GM19023 (cell line): Measurements from ENCODE around the gene HNRNPA1L2.
"Not testable (repeated sequence)": the region's sequence is repeated elsewhere in the genome, so short reads cannot be mapped to it uniquely, and the experiment has no call there.

Source experiments
- ATAC-seq: cut with Tn5 transposase; IDR thresholded peaks from one replicate; pipeline ENCODE4 v1.9.1; 2021; ENCODE audit warnings: mild to moderate bottlenecking, moderate library complexity; ENCODE audit not compliant: unreplicated experiment

HNRNPA1L2 gene

GRCh38 chr13:52642131-52642530 is at the start of gene HNRNPA1L2:
Gene HNRNPA1L2, plus strand, starts transcription at chr13:52642431. Its CDS starts 62 bp downstream, at chr13:52642493.
- ATAC-seq, result no peak

- ATAC-seq, result not testable (repeated sequence)
Measured at GRCh38 chr13:52593175-52593574, 49.1 kb upstream of the HNRNPA1L2 start.

DNA sequence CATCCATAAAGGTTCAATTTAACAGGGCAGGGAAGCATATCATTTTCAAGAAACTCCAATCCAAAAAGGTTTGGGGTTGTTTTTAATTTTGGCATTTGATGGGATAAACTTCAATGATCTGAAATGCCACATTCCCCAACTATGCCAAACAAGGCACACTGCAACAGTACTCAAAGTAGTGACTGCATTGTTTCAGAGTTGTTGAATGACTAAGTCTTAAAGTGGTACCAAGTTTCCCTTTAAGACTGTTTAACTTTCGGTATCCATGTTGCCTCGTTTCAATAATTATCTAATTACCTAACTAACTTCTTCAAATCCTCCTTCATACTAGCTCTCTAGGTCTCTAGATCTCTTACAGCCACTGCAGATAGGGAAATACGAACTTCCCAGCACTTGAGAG is 48.4 kb upstream of the HNRNPA1L2 start:
- not testable (repeated sequence) for ATAC-seq

GRCh38 chr13:52594295-52594694 is 47.9 kb upstream of the HNRNPA1L2 start:
- not testable (repeated sequence) for ATAC-seq

DNA sequence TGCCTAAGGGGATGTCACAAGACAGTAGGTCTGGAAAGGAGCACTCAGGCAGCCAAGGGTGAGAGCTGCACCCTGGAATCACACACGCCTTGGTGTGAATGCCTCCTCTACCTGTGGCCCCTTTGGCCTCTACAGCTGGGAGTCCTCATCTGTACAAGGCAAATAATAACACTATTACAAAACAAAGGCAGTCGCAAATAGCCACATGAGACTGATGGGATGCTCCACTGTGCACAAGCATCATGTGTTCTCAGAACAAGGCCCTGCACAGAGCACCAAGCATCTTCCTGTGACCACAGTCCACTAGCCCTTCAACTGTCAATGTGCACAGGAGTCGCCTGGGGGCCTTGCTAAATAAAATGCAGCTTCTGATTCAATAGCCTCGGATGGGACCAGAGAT is 44.6 kb upstream of the HNRNPA1L2 start:
- ATAC-seq, result no peak

- ATAC-seq, result peak; percentile 22
Measured at GRCh38 chr13:52599037-52599847, 43.0 kb upstream of the HNRNPA1L2 start.

- ATAC-seq, result peak; percentile 63
Measured at GRCh38 chr13:52599848-52600603, 42.2 kb upstream of the HNRNPA1L2 start.

DNA sequence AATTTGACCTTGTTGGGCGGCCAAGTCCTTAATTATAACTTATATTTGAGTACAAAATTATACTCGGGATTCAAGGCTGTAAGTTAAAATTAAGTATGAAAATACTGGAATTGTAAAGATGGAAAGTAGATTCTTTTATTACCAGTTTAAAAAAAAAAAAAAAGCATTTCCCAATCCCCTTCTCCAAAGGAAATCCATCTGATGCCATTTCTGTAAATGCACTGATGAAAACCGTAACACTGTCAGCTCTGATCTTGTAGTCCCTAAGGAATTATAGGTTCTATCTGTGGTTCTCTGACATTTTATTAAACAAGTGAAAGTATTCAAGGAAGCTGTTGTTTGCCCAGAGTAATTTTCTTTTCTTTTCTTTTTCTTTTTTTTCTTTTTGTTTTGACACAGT is 41.6 kb upstream of the HNRNPA1L2 start:
- ATAC-seq, result no peak

DNA sequence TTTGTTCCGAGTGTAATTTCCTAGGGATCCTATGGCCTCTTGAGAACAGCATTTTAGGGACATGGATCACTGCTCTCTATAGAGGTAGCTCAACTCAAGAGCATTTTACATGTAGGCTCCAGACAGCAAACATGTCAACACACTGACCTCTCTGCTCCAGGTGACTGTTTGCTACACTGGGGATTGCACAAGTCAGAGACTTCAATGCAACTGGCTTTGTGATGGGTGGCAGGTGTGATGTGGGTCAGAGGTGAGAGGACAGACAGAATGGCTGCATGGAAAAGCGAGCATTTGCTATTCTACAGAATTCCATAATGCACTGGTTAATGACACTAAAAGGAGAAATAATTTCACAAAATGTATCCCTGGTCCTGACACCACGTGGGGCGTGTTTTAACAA is 38.9 kb upstream of the HNRNPA1L2 start:
- ATAC-seq, result not testable (repeated sequence)

DNA sequence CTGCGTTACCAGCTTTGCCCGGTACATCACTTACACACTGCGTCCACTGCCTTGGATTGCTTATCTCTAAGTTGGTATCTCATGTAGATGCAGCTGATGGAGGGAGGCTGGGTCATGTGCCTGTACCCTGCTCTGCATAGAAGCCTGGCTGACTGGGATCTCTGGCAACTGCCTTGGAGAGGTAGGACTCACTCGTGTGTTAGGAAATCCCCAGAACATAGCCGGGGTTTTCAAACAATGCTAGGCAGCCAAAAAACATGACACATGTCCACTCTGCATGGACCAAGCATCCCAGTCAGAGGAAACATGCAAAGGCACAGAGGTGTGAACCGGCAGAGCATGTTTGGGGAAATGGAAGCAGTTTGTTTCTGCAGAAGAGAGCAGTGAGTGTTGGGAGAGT is 36.1 kb upstream of the HNRNPA1L2 start:
- not testable (repeated sequence) for ATAC-seq

DNA sequence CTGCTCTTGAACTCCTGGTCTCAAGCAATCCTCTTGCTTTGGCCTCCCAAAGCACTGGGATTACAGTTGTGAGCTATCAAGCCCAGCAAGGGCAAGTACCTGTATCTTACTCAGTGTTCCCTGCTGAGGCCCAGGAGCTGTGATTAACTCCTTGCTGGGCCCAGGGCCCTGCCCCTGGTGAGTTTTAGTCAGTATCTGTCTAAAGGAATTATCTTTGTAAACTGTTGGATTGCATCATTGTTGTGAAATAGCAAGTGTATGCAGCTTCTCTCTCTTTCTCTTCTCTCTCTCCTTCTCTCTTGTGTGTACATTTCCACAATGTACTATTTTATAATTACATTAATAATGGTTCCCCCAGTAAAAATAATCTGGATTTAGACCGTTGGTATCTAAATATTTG is 35.4 kb upstream of the HNRNPA1L2 start:
- not testable (repeated sequence) for ATAC-seq

DNA sequence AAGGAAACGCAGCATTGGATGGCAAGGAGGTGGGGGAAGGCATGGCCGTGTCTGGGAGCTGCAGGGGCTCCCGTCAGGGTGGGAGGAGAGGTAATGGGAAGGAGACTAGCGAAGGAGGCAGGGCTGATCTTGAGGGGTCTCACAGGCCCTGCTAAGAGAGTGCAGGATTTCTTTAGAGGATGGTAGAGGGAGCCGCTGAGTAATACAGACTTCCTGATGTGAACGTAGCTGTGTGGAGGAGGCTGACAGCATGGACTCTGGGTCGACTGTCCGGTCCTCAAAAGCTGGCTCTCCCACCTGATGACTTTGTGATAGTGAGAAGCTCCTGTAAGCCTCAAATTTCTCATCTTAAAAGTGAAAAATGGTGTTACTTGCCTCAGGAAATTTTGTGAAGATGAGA is 34.0 kb upstream of the HNRNPA1L2 start:
- ATAC-seq, result not testable (repeated sequence)

DNA sequence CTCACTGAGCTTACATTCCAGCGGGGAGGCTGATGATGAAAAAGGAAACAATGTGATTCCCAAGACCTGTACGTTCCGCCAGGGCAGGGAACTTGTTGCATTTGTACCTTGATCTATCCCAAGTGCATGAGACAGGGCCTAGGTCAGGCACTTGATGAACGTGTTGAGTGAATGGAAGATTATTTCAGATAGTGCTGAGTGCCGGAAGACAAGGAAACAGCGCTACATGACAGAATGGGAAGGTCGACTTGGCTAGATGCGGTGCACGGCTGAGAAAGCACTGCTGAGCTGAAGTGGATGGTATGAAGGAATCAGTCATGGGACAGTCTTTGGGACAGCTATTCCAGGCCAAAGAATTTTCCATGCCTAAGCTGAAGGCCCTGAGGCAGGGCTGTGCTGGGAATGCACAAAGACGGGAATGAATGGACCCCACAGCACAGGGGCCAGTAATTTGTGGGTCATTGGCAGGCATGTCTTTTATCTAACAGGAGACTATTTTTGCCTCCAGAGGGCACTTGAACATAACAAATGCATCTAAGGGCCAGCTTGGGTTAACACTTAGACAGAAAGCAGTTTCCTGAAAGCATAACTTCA is 33.1 kb upstream of the HNRNPA1L2 start:
- ATAC-seq, result peak; percentile 64

DNA sequence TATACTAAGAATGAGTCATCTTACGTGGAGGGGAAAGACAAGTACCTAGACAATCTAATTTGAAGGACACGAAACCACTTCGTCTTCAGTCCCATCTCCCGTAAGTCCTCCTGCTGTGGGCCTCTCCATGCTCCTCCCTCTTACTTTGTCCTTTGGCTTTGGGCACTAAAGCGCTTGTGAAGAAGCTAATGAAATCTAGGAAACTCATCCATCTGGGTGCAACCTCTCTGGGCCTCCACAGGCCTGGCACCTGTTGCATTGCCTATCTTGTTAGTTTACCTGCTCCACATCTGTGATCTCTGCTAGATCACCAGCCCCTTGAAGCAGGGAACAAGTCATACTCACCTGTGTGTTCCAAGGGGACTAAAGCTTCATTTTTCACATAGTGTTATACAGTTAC is 32.1 kb upstream of the HNRNPA1L2 start:
- ATAC-seq, result not testable (repeated sequence)

GRCh38 chr13:52615134-52615801 is 27.0 kb upstream of the HNRNPA1L2 start:
- ATAC-seq, result no peak

DNA sequence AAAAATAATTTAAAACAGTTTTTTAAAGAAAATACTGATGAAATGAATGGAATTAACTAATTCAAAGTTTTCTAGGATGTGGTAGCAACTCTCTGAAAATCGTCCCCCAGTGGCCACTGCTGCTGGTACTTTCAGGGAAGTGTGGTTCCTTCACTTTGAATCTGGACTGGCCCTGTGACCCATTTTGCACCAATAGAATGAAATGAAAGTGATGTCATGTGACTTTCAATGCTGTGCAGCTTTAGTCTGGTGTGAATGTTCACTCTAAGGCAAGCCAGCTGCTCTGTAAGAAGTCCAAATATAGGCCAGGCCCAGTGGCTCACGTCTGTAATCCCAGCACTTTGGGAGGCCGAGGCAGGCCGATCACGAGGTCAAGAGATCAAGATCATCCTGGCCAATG is 26.4 kb upstream of the HNRNPA1L2 start:
- ATAC-seq, result no peak

DNA sequence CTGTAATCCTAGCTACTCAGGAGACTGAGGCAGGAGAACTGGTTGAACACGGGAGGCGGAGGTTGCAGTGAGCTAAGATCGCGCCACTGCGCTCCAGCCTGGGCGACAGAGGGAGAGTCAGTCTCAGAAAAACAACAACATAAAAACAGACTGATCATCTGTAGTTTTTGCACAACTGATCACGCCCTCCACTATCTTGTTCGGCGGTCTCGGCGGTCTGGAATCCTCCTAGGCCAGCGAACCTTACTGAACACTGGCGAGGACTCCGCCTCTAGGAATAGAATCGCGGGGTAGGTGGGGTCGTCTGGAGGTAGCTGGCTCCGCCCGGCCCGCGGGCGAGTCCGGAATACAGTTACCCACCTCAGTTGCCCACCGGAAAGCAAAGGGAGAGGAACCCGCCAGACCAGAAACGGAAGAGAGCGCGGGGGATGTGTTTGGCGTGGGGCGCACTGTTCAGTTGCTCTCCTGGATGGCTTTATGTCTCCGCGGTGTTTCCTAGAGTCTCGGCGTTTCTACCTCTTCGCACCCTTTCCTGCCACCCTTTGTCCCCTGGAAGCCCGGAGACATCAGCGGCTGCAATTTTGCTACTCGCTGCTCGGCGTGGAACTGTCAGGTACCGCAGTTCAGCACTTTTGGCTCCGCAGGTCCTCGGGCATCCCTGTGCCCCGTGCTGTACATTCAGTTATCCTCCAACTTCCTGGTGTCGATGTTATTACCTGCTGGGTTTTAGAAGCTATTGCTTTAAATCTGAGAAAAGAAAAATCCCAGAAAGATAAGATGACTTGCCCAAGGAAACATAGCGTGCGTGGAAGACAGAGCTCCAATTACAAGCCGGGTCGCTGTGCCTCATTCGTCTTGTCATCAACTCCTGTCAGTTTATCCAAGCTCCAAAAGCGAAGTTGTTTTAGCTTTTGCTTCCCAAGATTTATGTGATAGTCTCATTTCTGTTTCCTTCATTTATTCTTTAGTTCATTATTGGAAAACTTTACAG is 24.9 kb upstream of the HNRNPA1L2 start:
- peak; percentile 97 for ATAC-seq

DNA sequence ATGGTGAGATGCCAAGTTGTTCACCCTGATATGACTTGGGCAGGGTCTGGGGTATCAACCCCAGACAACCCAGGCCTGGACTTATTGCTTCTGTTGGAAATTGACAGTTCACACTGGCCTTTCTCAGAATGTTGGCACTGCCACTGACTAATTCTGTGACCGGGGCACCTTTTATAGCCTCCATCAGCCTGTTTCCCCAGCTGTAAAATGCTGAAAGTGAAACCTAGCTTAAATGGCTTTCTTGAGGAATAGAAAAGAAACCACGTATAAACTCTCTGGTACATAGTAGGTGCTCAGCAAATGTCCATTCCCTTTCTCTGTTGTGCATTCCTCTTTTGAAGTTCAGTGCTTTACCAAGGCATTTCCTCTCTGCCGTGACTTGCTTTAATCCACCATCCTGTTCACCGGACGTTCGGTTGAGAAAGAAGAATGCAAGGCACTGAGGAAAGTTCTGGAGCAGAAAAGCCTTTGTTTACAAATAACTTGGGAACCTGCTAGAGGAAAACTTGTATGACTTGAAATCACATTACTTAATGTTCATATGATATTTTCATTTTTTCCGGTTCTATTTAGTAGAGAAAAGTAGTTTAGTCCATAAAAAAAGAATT is 11.0 kb upstream of the HNRNPA1L2 start:
- not testable (repeated sequence) for ATAC-seq

- no peak for ATAC-seq
Measured at GRCh38 chr13:52638666-52639328, 3.4 kb upstream of the HNRNPA1L2 start.
